Fibroblast of lung (primary cell): ENCODE results near the gene MCRIP1. TPM values are rescaled to one million over a fixed set of nuclear protein-coding genes. Genes with fewer than 3 reads are reported as not detected.
"Not testable (repeated sequence)": the region's sequence is repeated elsewhere in the genome, so short reads cannot be mapped to it uniquely, and the experiment has no call there.

Source experiments
- DNase-seq, 2 donors: peaks; one replicate each; pipeline versions ENCODE4 v3.0.0 to v3.0.0-alpha.2; 2010; ENCODE audit warnings: low read depth in 2 of 2
- H2AFZ ChIP-seq: 2 replicates; pipeline ENCODE4 v1.5.1; 2012; ENCODE audit warnings: low read length, control low read depth, inconsistent platforms
- H3K27ac ChIP-seq: 2 replicates; pipeline ENCODE4 v1.5.1; 2011; ENCODE audit warnings: low read length, control low read depth; ENCODE audit not compliant: insufficient read depth
- H3K27me3 ChIP-seq: 2 replicates; pipeline ENCODE4 v1.5.1; 2011; ENCODE audit warnings: mild to moderate bottlenecking, low read length; ENCODE audit not compliant: control insufficient read depth, insufficient read depth
- H3K36me3 ChIP-seq: 2 replicates; pipeline ENCODE4 v1.5.1; 2011; ENCODE audit warnings: low read length; ENCODE audit not compliant: control insufficient read depth, insufficient read depth
- H3K4me1 ChIP-seq: 2 replicates; pipeline ENCODE4 v1.5.1; 2011; ENCODE audit warnings: low read length; ENCODE audit not compliant: control insufficient read depth, insufficient read depth; ENCODE audit errors: extremely low read depth
- H3K4me2 ChIP-seq: 2 replicates; pipeline ENCODE4 v1.5.1; 2011; ENCODE audit warnings: low read length, control low read depth; ENCODE audit not compliant: insufficient read depth; ENCODE audit errors: extremely low read depth
- H3K4me3 ChIP-seq, 4 experiments: fragments of 200-600 bp in 1 of 4; sonication (generic) in 1 of 4; replicated peaks in 1 of 4; 2 replicates each; pipeline ENCODE4 v1.5.1; 2011 to 2016; ENCODE audit warnings: low read length in 4 of 4, low read depth in 3 of 4, mild to moderate bottlenecking in 3 of 4, control low read depth in 2 of 4, inconsistent platforms in 1 of 4, mixed read lengths in 1 of 4; ENCODE audit not compliant: insufficient read depth in 1 of 4; ENCODE audit errors: control extremely low read depth in 1 of 4
- H3K79me2 ChIP-seq: 2 replicates; pipeline ENCODE4 v1.5.1; 2012; ENCODE audit warnings: mild to moderate bottlenecking, low read length, inconsistent platforms; ENCODE audit not compliant: control insufficient read depth, insufficient read depth
- H3K9ac ChIP-seq: 2 replicates; pipeline ENCODE4 v1.5.1; 2011; ENCODE audit warnings: mild to moderate bottlenecking, low read length, control low read depth; ENCODE audit not compliant: insufficient read depth
- H3K9me3 ChIP-seq: 2 replicates; pipeline ENCODE4 v1.5.1; 2012; ENCODE audit warnings: low read depth, low read length; ENCODE audit not compliant: control insufficient read depth, insufficient read depth
- H4K20me1 ChIP-seq: 2 replicates; pipeline ENCODE4 v1.5.1; 2011; ENCODE audit warnings: low read length; ENCODE audit not compliant: control insufficient read depth, insufficient read depth; ENCODE audit errors: extremely low read depth
- CTCF ChIP-seq, 2 donors: IDR thresholded peaks in 1 of 2; conservative IDR thresholded peaks in 1 of 2; 1 replicate in 1 of 2; 2 replicates in 1 of 2; pipeline ENCODE4 v1.5.1; 2011 to 2012; ENCODE audit warnings: low read length in 2 of 2, control low read depth in 1 of 2, inconsistent platforms in 1 of 2, low read depth in 1 of 2, mild to moderate bottlenecking in 1 of 2
- EZH2 ChIP-seq: IDR thresholded peaks from 2 replicates; pipeline ENCODE4 v1.5.1; 2012; ENCODE audit warnings: low read length, control low read depth, mild to moderate bottlenecking; ENCODE audit errors: missing control alignments
- polyA plus RNA-seq, 2 donors: library from polyadenylated mRNA; depleted of rRNA in 1 of 2; stranded (reverse) in 1 of 2; unstranded in 1 of 2; fragments of >200 nt; gene quantifications; 2 replicates each; pipeline ENCODE4 v1.2.1, GENCODE V29; 2011 to 2012; ENCODE audit warnings: missing spikeins in 1 of 2
- total RNA-seq: library from RNA; depleted of rRNA; stranded (reverse); fragments of >200 nt; gene quantifications from 2 replicates; pipeline ENCODE4 v1.2.1, GENCODE V29; 2014

Gene MCRIP1
- total and polyA plus RNA-seq, 2 donors (not counting 1 experiment from before 2014, with no cell fraction given), result 37.6 to 108 TPM

GRCh38 chr17:81841866-81842265 lies 8.8 kb upstream of the MCRIP1 start:
- no peak overlapping the region for H3K27ac ChIP-seq
- H3K4me1 ChIP-seq, result no peaks in the 10 kb centered on the region
- H3K9ac ChIP-seq, result no peak overlapping the region
- no peaks in the 10 kb centered on the region for H3K27me3 ChIP-seq
- H3K9me3 ChIP-seq, result no peaks in the 10 kb centered on the region
- TF ChIP-seq CTCF (conservative IDR thresholded peaks at IDR 0.05 in 1 of 2, IDR thresholded peaks at IDR 0.05 in 1 of 2; ENCODE audit: low read depth in 1 of 2, low read length in 2 of 2) (no peak), EZH2 (no peak)
- no peak for DNase-seq
- peaks cover 40% of the 10 kb centered on the region for H3K36me3 ChIP-seq
- no peaks in the 10 kb centered on the region for H3K79me2 ChIP-seq
- H3K4me3 ChIP-seq, result no peak overlapping the region
- H4K20me1 ChIP-seq, result no peaks in the 10 kb centered on the region
- no peak overlapping the region for H3K4me2 ChIP-seq
- no peak overlapping the region for H2AFZ ChIP-seq

GRCh38 chr17:81840826-81841778 lies 8.0 kb upstream of the MCRIP1 start:
- H3K27me3 ChIP-seq, result no peaks in the 10 kb centered on the region
- H4K20me1 ChIP-seq, result no peaks in the 10 kb centered on the region
- H3K79me2 ChIP-seq, result no peaks in the 10 kb centered on the region
- H3K36me3 ChIP-seq, result peaks cover 32% of the 10 kb centered on the region
- no peak overlapping the region for H3K27ac ChIP-seq
- no peaks in the 10 kb centered on the region for H3K4me1 ChIP-seq
- DNase-seq, result no peak
- H3K9me3 ChIP-seq, result no peaks in the 10 kb centered on the region
- H3K4me3 ChIP-seq, result no peak overlapping the region
- H3K9ac ChIP-seq, result no peak overlapping the region
- H3K4me2 ChIP-seq, result no peak overlapping the region
- no peak for TF ChIP-seq CTCF (conservative IDR thresholded peaks at IDR 0.05 in 1 of 2, IDR thresholded peaks at IDR 0.05 in 1 of 2; ENCODE audit: low read depth in 1 of 2, low read length in 2 of 2)
- no peak for TF ChIP-seq EZH2
- no peak overlapping the region for H2AFZ ChIP-seq

GRCh38 chr17:81840059-81840458 lies 7.0 kb upstream of the MCRIP1 start:
- not testable (repeated sequence) for H4K20me1 ChIP-seq, DNase-seq, H3K27me3 ChIP-seq, H3K4me2 ChIP-seq, H3K9ac ChIP-seq, H3K27ac ChIP-seq, H3K4me1 ChIP-seq, H3K4me3 ChIP-seq, H3K9me3 ChIP-seq, H3K79me2 ChIP-seq, H2AFZ ChIP-seq
- H3K36me3 ChIP-seq, result peaks cover 22% of the 10 kb centered on the region
